ENCODE measurements around the gene TBC1D24. TPM values are rescaled to one million over a fixed set of nuclear protein-coding genes. Genes with fewer than 3 reads are reported as not detected.
A peak's percentile ranks its signal among the peaks of the same experiment; 100 is the strongest.

The TBC1D24 gene
- polyA plus RNA-seq, 1 experiment, result 6.0 TPM

DNA sequence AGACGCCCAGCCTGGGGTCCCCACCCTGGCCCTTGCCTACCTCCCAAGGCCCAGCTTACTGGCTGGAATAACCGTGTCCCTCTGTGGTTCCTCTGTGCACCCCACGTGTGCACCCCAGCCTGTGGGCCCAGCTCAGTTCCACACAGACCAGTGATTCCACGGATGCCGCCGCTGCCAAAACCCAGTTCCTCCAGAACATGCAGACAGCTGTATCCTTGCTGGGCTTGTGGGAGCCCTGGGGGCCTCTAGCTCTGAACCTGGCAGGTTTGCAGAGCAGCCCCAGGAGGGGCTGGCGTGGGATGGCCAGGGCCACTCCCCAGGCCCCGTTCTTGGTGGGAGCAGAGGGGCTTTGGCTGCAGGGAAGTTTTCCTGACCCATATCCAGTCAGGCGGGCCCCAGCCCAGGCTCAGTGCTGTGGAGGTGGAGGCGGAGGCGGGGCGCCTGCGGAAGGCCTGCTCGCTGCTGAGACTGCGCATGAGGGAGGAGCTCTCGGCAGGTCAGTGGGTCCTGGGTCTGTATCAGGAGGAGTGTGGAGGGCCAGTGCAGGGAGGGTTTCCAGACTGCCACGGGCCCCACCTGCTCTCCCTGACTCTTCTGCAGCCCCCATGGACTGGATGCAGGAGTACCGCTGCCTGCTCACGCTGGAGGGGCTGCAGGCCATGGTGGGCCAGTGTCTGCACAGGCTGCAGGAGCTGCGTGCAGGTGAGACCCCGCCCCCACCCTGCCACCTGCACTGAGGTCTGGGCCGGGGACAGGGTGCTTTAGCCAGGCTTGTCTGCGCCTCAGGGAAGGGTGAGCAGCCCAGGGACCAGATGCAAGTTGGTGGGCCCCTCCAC is 12.7 kb upstream of the TBC1D24 start:
- no peak for DNase-seq (ENCODE audit: low read depth, low spot score)
- Histone ChIP-seq H3K27me3 (ENCODE audit: control insufficient read depth, insufficient read depth, low read length) (no peaks in the 10 kb centered on the region), H3K9me3 (ENCODE audit: control insufficient read depth, insufficient read depth, low read length) (no peaks in the 10 kb centered on the region), H3K27ac (ENCODE audit: low read depth, low read length) (no peak overlapping the region), H3K4me3 (ENCODE audit: low read depth, low read length) (no peak overlapping the region)
- ChIA-PET POLR2A (interaction anchor here (0.6 kb wide), 1 partner anchor 282 kb away, joined by 3 read pairs; no protein-coding TSS in a partner anchor), CTCF (interaction anchor here (0.5 kb wide), 1 partner anchor 227 kb away, joined by 9 read pairs; no protein-coding TSS in a partner anchor)
- TF ChIP-seq, protein P1, sequence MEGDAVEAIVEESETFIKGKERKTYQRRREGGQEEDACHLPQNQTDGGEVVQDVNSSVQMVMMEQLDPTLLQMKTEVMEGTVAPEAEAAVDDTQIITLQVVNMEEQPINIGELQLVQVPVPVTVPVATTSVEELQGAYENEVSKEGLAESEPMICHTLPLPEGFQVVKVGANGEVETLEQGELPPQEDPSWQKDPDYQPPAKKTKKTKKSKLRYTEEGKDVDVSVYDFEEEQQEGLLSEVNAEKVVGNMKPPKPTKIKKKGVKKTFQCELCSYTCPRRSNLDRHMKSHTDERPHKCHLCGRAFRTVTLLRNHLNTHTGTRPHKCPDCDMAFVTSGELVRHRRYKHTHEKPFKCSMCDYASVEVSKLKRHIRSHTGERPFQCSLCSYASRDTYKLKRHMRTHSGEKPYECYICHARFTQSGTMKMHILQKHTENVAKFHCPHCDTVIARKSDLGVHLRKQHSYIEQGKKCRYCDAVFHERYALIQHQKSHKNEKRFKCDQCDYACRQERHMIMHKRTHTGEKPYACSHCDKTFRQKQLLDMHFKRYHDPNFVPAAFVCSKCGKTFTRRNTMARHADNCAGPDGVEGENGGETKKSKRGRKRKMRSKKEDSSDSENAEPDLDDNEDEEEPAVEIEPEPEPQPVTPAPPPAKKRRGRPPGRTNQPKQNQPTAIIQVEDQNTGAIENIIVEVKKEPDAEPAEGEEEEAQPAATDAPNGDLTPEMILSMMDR (IDR thresholded peaks at IDR 0.05; ENCODE audit: low read depth, low read length), result no peak

DNA sequence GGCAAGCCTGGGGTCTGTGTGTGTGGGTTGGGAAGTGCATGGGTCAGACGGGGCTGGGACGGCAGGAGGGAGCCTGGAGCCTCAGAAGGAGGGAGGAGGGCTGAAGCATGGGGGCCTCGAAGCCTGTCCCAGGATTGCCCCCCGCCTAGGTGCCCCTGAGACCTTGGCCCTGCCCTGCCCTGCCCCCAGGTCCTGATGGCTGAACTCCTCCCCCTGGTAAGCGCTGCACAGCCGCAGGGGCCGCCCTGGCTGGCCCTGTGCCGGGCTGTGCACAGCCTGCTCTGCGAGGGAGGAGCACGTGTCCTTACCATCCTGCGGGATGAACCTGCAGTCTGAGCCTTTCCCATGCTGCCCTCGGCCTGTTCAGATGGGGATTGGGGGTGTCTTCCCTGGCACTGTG is 10.6 kb upstream of the TBC1D24 start:
- no peak for DNase-seq (ENCODE audit: low read depth, low spot score)
- Histone ChIP-seq H3K27ac (ENCODE audit: low read depth, low read length) (no peak overlapping the region), H3K27me3 (ENCODE audit: control insufficient read depth, insufficient read depth, low read length) (no peaks in the 10 kb centered on the region), H3K9me3 (ENCODE audit: control insufficient read depth, insufficient read depth, low read length) (no peaks in the 10 kb centered on the region; the same call in 1 of the 2 replicates), H3K4me3 (ENCODE audit: low read depth, low read length) (no peak overlapping the region)
- TF ChIP-seq, protein P1 (IDR thresholded peaks at IDR 0.05; ENCODE audit: low read depth, low read length), result no peak
- ChIA-PET POLR2A (no interaction called here), CTCF (no interaction called here)

DNA sequence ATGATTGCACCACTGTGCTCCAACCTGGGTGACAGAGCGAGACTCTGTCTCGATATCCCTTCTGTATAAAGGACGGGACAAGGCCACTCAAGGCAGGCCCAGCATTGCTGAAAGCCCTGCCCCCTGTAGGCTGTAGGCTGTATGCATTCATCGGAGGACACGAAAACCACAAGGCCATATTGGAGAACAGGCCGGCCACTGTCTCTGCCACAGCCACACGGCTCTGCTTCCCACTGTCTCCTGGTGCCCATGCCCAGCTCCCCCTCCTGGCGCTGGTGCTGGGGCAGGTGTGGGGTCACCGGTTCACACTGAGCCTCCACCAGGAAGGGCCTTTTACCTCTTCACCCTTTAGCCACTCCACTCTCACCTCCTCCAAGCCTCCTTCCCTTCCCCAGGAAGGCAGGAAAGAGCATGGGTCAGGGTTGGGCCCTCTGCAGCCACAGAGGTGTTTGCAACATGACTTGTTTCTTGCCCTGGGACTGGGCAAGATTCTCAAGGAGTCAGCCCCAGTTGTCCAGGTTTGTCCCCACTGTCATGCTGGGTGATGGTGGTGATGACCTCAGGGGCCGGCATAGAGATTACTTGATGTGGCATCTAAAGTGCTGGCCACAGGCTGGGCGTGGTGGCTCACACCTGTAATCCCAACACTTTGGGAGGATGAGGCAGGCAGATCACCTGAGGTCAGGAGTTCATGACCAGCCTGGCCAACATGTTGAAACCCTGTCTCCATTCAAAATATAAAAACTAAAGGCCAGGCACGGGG is 9.1 kb upstream of the TBC1D24 start:
- DNase-seq (ENCODE audit: low read depth, low spot score), result no peak
- TF ChIP-seq, protein P1 (IDR thresholded peaks at IDR 0.05; ENCODE audit: low read depth, low read length), result peak; percentile 34
- Histone ChIP-seq H3K27me3 (ENCODE audit: control insufficient read depth, insufficient read depth, low read length) (no peaks in the 10 kb centered on the region), H3K9me3 (ENCODE audit: control insufficient read depth, insufficient read depth, low read length) (no peaks in the 10 kb centered on the region; the same call in 1 of the 2 replicates), H3K4me3 (ENCODE audit: low read depth, low read length) (no peak overlapping the region), H3K27ac (ENCODE audit: low read depth, low read length) (no peak overlapping the region)
- CTCF ChIA-PET, result no interaction called here
- POLR2A ChIA-PET, result no interaction called here

DNA sequence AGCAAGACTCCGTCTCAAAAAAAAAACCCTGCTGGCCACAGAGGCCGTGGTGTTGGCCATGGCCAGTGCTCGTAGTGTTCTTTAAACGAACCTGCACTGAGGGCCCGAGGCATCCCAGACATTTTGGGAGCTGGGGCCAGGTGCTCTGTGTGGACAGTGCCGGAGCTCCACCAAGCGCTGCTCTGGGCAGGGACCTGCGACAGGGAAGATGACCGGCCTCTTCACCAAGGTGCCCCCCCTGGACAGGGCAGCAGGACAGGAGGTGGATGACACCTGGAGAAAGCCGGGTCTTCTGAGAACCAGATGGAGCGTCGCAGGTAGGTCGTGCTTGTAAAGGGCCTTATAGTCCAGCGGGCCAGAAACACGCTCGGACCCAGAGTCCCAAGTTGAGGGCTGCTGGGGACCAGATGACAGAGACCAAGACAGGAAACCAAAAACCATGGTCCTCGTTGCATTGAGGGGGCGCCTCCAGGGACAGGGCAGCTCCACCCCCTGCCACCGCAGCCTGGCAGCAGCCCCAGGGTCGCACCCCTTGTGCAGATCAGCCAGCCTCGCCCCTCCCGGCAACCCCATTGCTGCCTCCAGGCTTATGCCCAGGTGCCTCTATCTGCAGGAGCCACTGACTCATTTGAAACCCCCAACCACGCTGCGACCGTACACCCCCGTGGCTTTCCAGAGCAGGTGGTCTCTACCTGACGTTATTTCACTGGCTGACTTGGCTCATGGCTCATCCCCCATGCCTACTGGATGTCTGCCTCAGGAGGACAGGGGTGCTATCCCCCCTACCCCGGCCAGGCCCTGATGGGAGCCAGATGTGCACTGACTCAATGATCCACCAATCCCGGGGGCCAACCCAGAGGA is 8.0 kb upstream of the TBC1D24 start:
- ChIA-PET CTCF (interaction anchor here (0.8 kb wide), 1 partner anchor 35 kb away, joined by 3 read pairs; no protein-coding TSS in a partner anchor), POLR2A (no interaction called here)
- H3K27me3 ChIP-seq (ENCODE audit: control insufficient read depth, insufficient read depth, low read length), result no peaks in the 10 kb centered on the region
- H3K9me3 ChIP-seq (ENCODE audit: control insufficient read depth, insufficient read depth, low read length), result no peaks in the 10 kb centered on the region; the same call in 1 of the 2 replicates
- no peak overlapping the region for H3K27ac ChIP-seq (ENCODE audit: low read depth, low read length)
- DNase-seq (ENCODE audit: low read depth, low spot score), result no peak
- TF ChIP-seq, protein P1 (IDR thresholded peaks at IDR 0.05; ENCODE audit: low read depth, low read length), result no peak
- H3K4me3 ChIP-seq (ENCODE audit: low read depth, low read length), result peak overlapping the region; percentile 56

Data from AG04450 (cell line).